Nasal cavity respiratory epithelium epithelial cell of viscerocranial mucosa (primary cell): ENCODE data around the gene ZNF408. TPM values are rescaled to one million over a fixed set of nuclear protein-coding genes. Genes with fewer than 3 reads are reported as not detected.

Experiments used
- total RNA-seq: library from RNA; depleted of rRNA; stranded (reverse); fragments of >200 nt; gene quantifications from 2 replicates; pipeline ENCODE4 v1.2.3, GENCODE V29; 2014

ZNF408 gene
- total RNA-seq, result 11.3 and 13.5 TPM in 2 replicates

GRCh38 chr11:46700241-46701077 lies at the start of gene ZNF408, which contains the start of gene ARHGAP1:
Gene ZNF408, plus strand, starts transcription at chr11:46701031. Its CDS starts 17 bp downstream, at chr11:46701048.
Gene ARHGAP1, minus strand, starts transcription at chr11:46700619. Its CDS starts 4,512 bp downstream, at chr11:46696107.

GRCh38 chr11:46719048-46719542 lies 18.3 kb downstream of the ZNF408 start, which contains the start of gene F2:
Gene F2, plus strand, starts transcription at chr11:46719213. Its CDS starts 23 bp downstream, at chr11:46719236.

Other genes starting within 250 kb of the ZNF408 start
- 10.6 and 25.9 TPM in 2 replicates for gene AMBRA1, start 107.0 kb upstream of the ZNF408 start, total RNA-seq
- gene HARBI1, start 83.8 kb upstream of the ZNF408 start, total RNA-seq, result 9.6 and 14.0 TPM in 2 replicates
- gene ATG13, start 83.5 kb upstream of the ZNF408 start, total RNA-seq, result 54.7 and 75.3 TPM in 2 replicates
- 17.4 and 49.9 TPM in 2 replicates for gene ARHGAP1, start 412 bp upstream of the ZNF408 start, total RNA-seq
- under 0.01 and 0.07 TPM in 2 replicates for gene F2, start 18.2 kb downstream of the ZNF408 start, total RNA-seq
- 62.5 and 102 TPM in 2 replicates for gene CKAP5, start 145.2 kb downstream of the ZNF408 start, total RNA-seq
- 3.1 and 21.6 TPM in 2 replicates for gene LRP4, start 217.5 kb downstream of the ZNF408 start, total RNA-seq
- 5.1 and 15.7 TPM in 2 replicates for gene CSTPP1, start 235.7 kb downstream of the ZNF408 start, total RNA-seq